Keratinocyte (primary cell): ENCODE results near the gene SCNN1A.

Experiments
- EZH2 ChIP-seq: IDR thresholded peaks from one replicate; pipeline ENCODE4 v1.6.1; 2012; ENCODE audit warnings: inconsistent platforms, mild to moderate bottlenecking, low read length, moderate library complexity
- TF ChIP-seq, protein P1 (sequence below), 3 experiments: IDR thresholded peaks in 1 of 3; conservative IDR thresholded peaks in 1 of 3; optimal IDR thresholded peaks in 1 of 3; 2 replicates in 2 of 3; 3 replicates in 1 of 3; pipeline versions ENCODE3 to v1.5.1; 2011; ENCODE audit warnings: low read length in 3 of 3, mild to moderate bottlenecking in 3 of 3, moderate library complexity in 2 of 3, control low read depth in 1 of 3, inconsistent platforms in 1 of 3; ENCODE audit not compliant: insufficient read depth in 2 of 3; ENCODE audit errors: extremely low read depth in 1 of 3

DNA sequence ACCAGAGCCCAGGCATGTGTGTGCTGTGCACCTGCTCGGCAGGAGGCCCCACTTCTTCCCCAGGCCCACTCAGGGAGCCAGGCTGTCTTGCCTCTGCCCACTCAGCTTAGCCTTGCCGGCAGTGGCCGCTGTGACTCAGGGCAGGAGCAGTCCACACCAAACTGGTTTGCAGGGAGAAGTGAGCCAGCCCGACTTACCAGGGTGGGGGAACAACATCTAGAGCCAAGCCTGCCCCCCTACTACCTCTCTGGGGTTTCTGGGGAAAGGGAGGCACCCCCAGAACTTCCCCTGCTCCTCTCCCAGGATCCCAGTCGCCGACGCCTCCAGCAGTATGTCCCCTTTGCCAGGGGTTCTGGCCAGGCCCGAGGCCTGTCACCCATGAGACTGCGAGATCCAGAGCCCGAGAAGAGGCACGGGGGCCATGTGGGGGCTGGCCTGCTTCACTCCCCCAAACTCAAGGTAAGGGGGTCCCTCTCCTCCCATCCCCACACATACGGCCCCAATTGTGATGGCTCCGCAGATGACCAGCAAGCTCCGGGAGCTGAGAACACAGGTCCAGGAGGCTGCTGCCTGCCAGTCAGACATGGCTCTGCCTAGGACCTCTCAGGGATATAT lies 61.9 kb downstream of the SCNN1A start:
- no peak for TF ChIP-seq EZH2
- TF ChIP-seq, protein P1, sequence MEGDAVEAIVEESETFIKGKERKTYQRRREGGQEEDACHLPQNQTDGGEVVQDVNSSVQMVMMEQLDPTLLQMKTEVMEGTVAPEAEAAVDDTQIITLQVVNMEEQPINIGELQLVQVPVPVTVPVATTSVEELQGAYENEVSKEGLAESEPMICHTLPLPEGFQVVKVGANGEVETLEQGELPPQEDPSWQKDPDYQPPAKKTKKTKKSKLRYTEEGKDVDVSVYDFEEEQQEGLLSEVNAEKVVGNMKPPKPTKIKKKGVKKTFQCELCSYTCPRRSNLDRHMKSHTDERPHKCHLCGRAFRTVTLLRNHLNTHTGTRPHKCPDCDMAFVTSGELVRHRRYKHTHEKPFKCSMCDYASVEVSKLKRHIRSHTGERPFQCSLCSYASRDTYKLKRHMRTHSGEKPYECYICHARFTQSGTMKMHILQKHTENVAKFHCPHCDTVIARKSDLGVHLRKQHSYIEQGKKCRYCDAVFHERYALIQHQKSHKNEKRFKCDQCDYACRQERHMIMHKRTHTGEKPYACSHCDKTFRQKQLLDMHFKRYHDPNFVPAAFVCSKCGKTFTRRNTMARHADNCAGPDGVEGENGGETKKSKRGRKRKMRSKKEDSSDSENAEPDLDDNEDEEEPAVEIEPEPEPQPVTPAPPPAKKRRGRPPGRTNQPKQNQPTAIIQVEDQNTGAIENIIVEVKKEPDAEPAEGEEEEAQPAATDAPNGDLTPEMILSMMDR (optimal IDR thresholded peaks at IDR 0.05 in 1 of 3, IDR thresholded peaks at IDR 0.05 in 1 of 3, conservative IDR thresholded peaks at IDR 0.05 in 1 of 3; ENCODE audit: extremely low read depth in 1 of 3, insufficient read depth in 2 of 3, low read length in 3 of 3): peak in 2 of 3 experiments; percentile 19 to 27
